ENCODE data around the gene MYO1A.
"Not testable (repeated sequence)": the region's sequence is repeated elsewhere in the genome, so short reads cannot be mapped to it uniquely, and the experiment has no call there.

The MYO1A gene

GRCh38 chr12:57079821-57080220, 29.9 kb upstream of the MYO1A start:
- WGBS, 2 donors (ENCODE audit: extremely low coverage in 2 of 2, insufficient read length in 2 of 2, insufficient replicate concordance in 1 of 2): no CpG with 5 or more reads among the region's 1 CpG
- Histone ChIP-seq H3K27ac (replicated peaks; ENCODE audit: low read length) (no peak overlapping the region), H3K27me3 (ENCODE audit: control insufficient read depth in 3 of 3, insufficient read depth in 3 of 3, low read depth in 1 of 3, low read length in 3 of 3) (no peaks in the 10 kb centered on the region), H4K91ac (ENCODE audit: low read depth, low read length, poor library complexity) (no peak overlapping the region), H3K79me1 (ENCODE audit: low read depth, low read length) (peaks cover 5% of the 10 kb centered on the region), H3K9me3 (replicated peaks in 1 of 2; ENCODE audit: control insufficient read depth in 2 of 2, insufficient read depth in 1 of 2, low read depth in 1 of 2, low read length in 2 of 2) (no peaks in the 10 kb centered on the region), H3K23ac (ENCODE audit: low read depth, low read length, poor library complexity) (no peak overlapping the region), H2BK12ac (ENCODE audit: low read length) (no peak overlapping the region), H2BK120ac (ENCODE audit: low read depth, low read length) (no peak overlapping the region), H3K14ac (ENCODE audit: low read length) (no peak overlapping the region), H4K8ac (ENCODE audit: low read depth, low read length) (no peak overlapping the region), H2BK15ac (ENCODE audit: low read length) (no peak overlapping the region), H3K4ac (ENCODE audit: low read length) (no peak overlapping the region), H3K4me2 (ENCODE audit: insufficient read depth, low read length, poor library complexity, severe bottlenecking) (no peak overlapping the region), H3K9ac (ENCODE audit: low read depth, low read length, poor library complexity) (no peak overlapping the region), H3K36me3 (replicated peaks in 1 of 2; ENCODE audit: control insufficient read depth in 2 of 2, insufficient read depth in 2 of 2, low read length in 2 of 2) (peaks cover 3 to 11% of the 10 kb centered on the region in 2 donors), H3K4me1 (ENCODE audit: control insufficient read depth in 2 of 2, insufficient read depth in 1 of 2, low read depth in 1 of 2, low read length in 2 of 2) (peaks cover 0 to 4% of the 10 kb centered on the region in 2 donors), H2AFZ (ENCODE audit: low read length) (no peak overlapping the region), H3K18ac (ENCODE audit: low read length) (no peak overlapping the region), H2BK5ac (ENCODE audit: low read length) (no peak overlapping the region), H3K4me3 (ENCODE audit: low read length in 2 of 2) (no peak overlapping the region), H2AK5ac (ENCODE audit: low read depth, low read length) (no peak overlapping the region)
- DNase-seq (ENCODE audit: low spot score): no peak

DNA sequence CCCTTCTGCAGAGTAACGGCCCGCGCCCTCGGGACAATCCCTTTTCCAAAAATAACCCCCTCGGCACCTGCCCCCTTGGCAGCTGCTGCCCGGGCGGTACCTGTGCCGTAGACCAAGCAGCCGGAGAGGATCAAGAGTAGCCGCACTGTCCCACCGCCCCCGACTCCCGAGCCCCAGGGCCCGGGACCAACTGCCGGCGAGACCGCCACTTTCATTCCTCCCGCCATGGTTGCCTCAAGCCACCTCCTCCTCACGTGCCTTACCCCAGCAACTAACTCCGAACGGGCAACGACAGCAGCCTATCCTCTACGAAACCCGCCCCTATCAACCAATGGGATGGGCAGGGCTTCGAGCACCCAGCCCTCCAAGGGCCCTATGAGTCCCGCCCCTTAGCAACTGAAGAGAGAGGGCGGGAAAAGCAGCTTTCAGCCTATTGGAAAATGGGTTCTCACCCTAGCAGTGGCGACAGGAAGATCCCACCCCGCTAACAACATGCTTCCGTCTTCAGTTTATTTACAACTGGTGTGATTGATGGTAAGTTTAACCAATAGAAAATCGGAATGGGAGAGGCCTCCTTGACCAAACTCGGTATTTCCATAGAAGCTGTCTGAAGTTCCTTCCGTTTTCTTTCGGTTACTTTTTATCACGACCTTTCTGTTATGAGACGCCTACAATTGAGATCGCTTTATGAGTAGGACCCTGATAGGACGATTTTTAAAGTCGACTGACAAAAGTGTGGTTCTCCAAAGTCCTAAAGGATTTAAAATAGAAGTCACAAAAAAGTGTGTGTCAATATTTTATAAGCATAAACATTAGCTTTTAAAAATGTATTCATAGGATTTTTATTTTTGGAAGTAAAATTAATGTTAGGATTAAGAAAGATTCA, 28.8 kb upstream of the MYO1A start, which contains the start of gene NEMP1:
Gene NEMP1 (minus strand): TSS at position 273 of the 886 bp plus-strand sequence. CDS start 46 bp downstream, at position 227.
- H3K9me3 ChIP-seq (replicated peaks in 1 of 2; ENCODE audit: control insufficient read depth in 2 of 2, insufficient read depth in 1 of 2, low read depth in 1 of 2, low read length in 2 of 2): no peaks in the 10 kb centered on the region
- WGBS, 2 donors (ENCODE audit: extremely low coverage in 2 of 2, insufficient read length in 2 of 2, insufficient replicate concordance in 1 of 2): no CpG with 5 or more reads among the region's 39 CpGs
- peaks cover 3 to 22% of the 10 kb centered on the region in 2 donors for H3K36me3 ChIP-seq (replicated peaks in 1 of 2; ENCODE audit: control insufficient read depth in 2 of 2, insufficient read depth in 2 of 2, low read length in 2 of 2)
- peak within 1 kb of the TSS; percentile 82 for H2AFZ ChIP-seq (ENCODE audit: low read length)
- H3K14ac ChIP-seq (ENCODE audit: low read length): peak within 1 kb of the TSS; percentile 41
- no peak within 1 kb of the TSS for H2BK120ac ChIP-seq (ENCODE audit: low read depth, low read length)
- H3K4me1 ChIP-seq (ENCODE audit: control insufficient read depth in 2 of 2, insufficient read depth in 1 of 2, low read depth in 1 of 2, low read length in 2 of 2): peaks cover 0 to 4% of the 10 kb centered on the region in 2 donors
- peak; percentile 100 for DNase-seq (ENCODE audit: low spot score)
- H4K8ac ChIP-seq (ENCODE audit: low read depth, low read length): no peak within 1 kb of the TSS
- H2BK5ac ChIP-seq (ENCODE audit: low read length): no peak within 1 kb of the TSS
- H3K4ac ChIP-seq (ENCODE audit: low read length): no peak within 1 kb of the TSS
- H2AK5ac ChIP-seq (ENCODE audit: low read depth, low read length): peak within 1 kb of the TSS; percentile 91
- H3K23ac ChIP-seq (ENCODE audit: low read depth, low read length, poor library complexity): peak within 1 kb of the TSS; percentile 25
- no peaks in the 10 kb centered on the region for H3K27me3 ChIP-seq (ENCODE audit: control insufficient read depth in 3 of 3, insufficient read depth in 3 of 3, low read depth in 1 of 3, low read length in 3 of 3)
- peak within 1 kb of the TSS; percentile 95 for H3K18ac ChIP-seq (ENCODE audit: low read length)
- H3K4me2 ChIP-seq (ENCODE audit: insufficient read depth, low read length, poor library complexity, severe bottlenecking): peak within 1 kb of the TSS; percentile 92
- no peak within 1 kb of the TSS for H4K91ac ChIP-seq (ENCODE audit: low read depth, low read length, poor library complexity)
- H2BK12ac ChIP-seq (ENCODE audit: low read length): no peak within 1 kb of the TSS
- H3K4me3 ChIP-seq (ENCODE audit: low read length in 2 of 2): peak within 1 kb of the TSS; percentile 95 to 96
- peak within 1 kb of the TSS; percentile 62 for H2BK15ac ChIP-seq (ENCODE audit: low read length)
- H3K9ac ChIP-seq (ENCODE audit: low read depth, low read length, poor library complexity): peak within 1 kb of the TSS; percentile 94
- peaks cover 5% of the 10 kb centered on the region for H3K79me1 ChIP-seq (ENCODE audit: low read depth, low read length)
- H3K27ac ChIP-seq (replicated peaks; ENCODE audit: low read length): peak within 1 kb of the TSS; percentile 48

- no CpG with 5 or more reads among the region's 6 CpGs for WGBS, 2 donors (ENCODE audit: extremely low coverage in 2 of 2, insufficient read length in 2 of 2, insufficient replicate concordance in 1 of 2)
- H2BK120ac ChIP-seq (ENCODE audit: low read depth, low read length): not testable (repeated sequence)
These were observed 23.9 kb upstream of the MYO1A start for GRCh38 chr12:57073566-57074450.

More at GRCh38 chr12:57073566-57074450, 23.9 kb upstream of the MYO1A start:
- H3K27me3 ChIP-seq (ENCODE audit: control insufficient read depth in 3 of 3, insufficient read depth in 3 of 3, low read depth in 1 of 3, low read length in 3 of 3); H2BK15ac ChIP-seq (ENCODE audit: low read length); H3K14ac ChIP-seq (ENCODE audit: low read length); H3K4ac ChIP-seq (ENCODE audit: low read length); H3K4me2 ChIP-seq (ENCODE audit: insufficient read depth, low read length, poor library complexity, severe bottlenecking); H2AK5ac ChIP-seq (ENCODE audit: low read depth, low read length); DNase-seq (ENCODE audit: low spot score); H3K18ac ChIP-seq (ENCODE audit: low read length); H2BK5ac ChIP-seq (ENCODE audit: low read length); H3K23ac ChIP-seq (ENCODE audit: low read depth, low read length, poor library complexity); H4K8ac ChIP-seq (ENCODE audit: low read depth, low read length); H2BK12ac ChIP-seq (ENCODE audit: low read length); H3K27ac ChIP-seq (replicated peaks; ENCODE audit: low read length); H3K4me3 ChIP-seq (ENCODE audit: low read length in 2 of 2); H3K79me1 ChIP-seq (ENCODE audit: low read depth, low read length); H3K9me3 ChIP-seq (replicated peaks in 1 of 2; ENCODE audit: control insufficient read depth in 2 of 2, insufficient read depth in 1 of 2, low read depth in 1 of 2, low read length in 2 of 2); H3K9ac ChIP-seq (ENCODE audit: low read depth, low read length, poor library complexity); H3K4me1 ChIP-seq (ENCODE audit: control insufficient read depth in 2 of 2, insufficient read depth in 1 of 2, low read depth in 1 of 2, low read length in 2 of 2); H4K91ac ChIP-seq (ENCODE audit: low read depth, low read length, poor library complexity); H2AFZ ChIP-seq (ENCODE audit: low read length): not testable (repeated sequence)
- peaks cover 15 to 70% of the 10 kb centered on the region in 2 donors for H3K36me3 ChIP-seq (replicated peaks in 1 of 2; ENCODE audit: control insufficient read depth in 2 of 2, insufficient read depth in 2 of 2, low read length in 2 of 2)

Measured in neuronal stem cell (in vitro differentiated cells).